HG03442 (cell line): ENCODE results near the gene YIPF7.
A peak's percentile ranks its signal among the peaks of the same experiment; 100 is the strongest.

Experiments
- ATAC-seq: cut with Tn5 transposase; IDR thresholded peaks from one replicate; pipeline ENCODE4 v1.9.1; 2021; ENCODE audit warnings: mild to moderate bottlenecking, moderate library complexity; ENCODE audit not compliant: unreplicated experiment

Gene YIPF7

GRCh38 chr4:44629280-44629866 is 22.1 kb downstream of the YIPF7 start:
- ATAC-seq = peak; percentile 93

GRCh38 chr4:44623676-44624075 is 27.7 kb downstream of the YIPF7 start:
- ATAC-seq = no peak

DNA sequence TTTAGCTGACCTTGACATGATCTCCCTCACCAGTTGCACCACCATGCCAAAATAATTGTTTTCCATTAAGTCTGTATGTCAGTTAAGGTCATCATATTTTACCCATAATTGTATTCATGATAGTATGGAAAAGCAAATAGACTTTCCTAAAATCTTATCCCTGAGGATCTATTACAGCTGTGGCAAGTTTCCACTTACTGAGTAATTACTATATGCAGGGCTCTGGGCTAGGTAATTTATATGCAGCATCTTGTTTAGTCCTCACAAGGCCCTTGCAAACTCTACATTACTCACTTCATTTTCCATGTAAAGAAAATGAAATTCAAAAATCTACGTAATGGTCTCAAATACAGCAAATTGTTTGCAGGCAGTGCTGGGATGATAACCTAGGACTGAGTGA is 34.8 kb downstream of the YIPF7 start:
- no peak for ATAC-seq

GRCh38 chr4:44583393-44583792 is 68.0 kb downstream of the YIPF7 start:
- ATAC-seq = peak; percentile 64

GRCh38 chr4:44580231-44580630 is 71.2 kb downstream of the YIPF7 start:
- ATAC-seq = no peak

DNA sequence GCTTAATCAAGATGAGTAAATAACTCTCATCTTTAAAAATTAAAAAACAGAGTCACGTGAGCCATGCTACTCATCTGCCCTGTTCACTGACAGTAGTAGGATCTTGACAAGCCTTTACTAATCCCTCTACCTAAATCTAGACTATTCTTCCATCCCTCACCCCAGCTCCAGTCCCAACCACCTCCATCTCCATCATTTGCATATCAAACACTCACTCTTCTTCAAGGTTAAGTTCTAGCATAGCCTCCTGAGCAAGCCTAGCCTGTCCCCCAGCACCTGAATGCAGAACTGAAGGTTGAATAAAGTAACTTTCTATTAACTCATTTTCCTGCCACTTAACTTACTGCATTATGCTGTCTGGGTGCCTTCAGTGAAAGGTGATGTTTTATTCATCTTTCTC is 72.5 kb downstream of the YIPF7 start:
- ATAC-seq = no peak
